Cardiac fibroblast (primary cell): ENCODE data around the gene NKX6-2.

Source experiments
- DNase-seq, 2 donors: peaks; one replicate each; pipeline versions ENCODE4 v3.0.0 to v3.0.0-alpha.2; 2010; ENCODE audit warnings: low read depth in 2 of 2
- H3K4me3 ChIP-seq, 2 donors: replicated peaks in 1 of 2; 1 replicate in 1 of 2; 2 replicates in 1 of 2; pipeline ENCODE4 v1.5.1; 2011; ENCODE audit warnings: low read depth in 2 of 2, low read length in 2 of 2, mild to moderate bottlenecking in 2 of 2, moderate library complexity in 1 of 2
- CTCF ChIP-seq: IDR thresholded peaks from one replicate; pipeline ENCODE4 v1.5.1; 2011; ENCODE audit warnings: low read depth, mild to moderate bottlenecking, low read length, inconsistent platforms

The NKX6-2 gene

DNA sequence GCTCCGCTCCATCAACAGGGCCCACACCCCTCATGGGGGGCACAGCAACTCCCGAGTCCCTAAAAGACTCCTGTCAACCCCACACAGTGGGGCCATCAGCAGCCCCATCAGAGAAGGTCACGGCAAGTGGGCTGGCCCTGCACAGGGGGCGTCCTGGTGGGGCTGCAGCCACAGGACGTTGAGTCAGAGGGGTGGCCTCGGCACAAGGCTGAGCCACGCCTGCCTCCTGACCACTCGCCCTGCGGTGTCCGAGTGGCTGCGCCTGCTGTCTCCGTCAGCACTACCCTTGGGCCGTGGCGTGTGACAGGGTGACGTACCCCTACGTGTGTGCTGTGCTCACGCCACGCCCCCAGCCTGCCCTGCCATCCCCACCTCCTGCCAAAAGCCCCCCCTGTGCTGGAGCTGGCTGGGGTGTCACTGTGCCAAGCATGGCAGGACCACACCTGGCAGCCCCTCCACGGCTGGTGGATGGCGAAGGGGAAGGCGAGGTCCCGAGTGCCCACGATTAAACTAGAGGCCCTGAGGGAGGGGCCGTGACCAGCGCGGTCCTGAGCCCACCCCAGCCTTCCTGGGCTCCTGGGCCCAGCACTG is 26.0 kb upstream of the NKX6-2 start:
- H3K4me3 ChIP-seq: no peak overlapping the region
- DNase-seq: no peak

DNA sequence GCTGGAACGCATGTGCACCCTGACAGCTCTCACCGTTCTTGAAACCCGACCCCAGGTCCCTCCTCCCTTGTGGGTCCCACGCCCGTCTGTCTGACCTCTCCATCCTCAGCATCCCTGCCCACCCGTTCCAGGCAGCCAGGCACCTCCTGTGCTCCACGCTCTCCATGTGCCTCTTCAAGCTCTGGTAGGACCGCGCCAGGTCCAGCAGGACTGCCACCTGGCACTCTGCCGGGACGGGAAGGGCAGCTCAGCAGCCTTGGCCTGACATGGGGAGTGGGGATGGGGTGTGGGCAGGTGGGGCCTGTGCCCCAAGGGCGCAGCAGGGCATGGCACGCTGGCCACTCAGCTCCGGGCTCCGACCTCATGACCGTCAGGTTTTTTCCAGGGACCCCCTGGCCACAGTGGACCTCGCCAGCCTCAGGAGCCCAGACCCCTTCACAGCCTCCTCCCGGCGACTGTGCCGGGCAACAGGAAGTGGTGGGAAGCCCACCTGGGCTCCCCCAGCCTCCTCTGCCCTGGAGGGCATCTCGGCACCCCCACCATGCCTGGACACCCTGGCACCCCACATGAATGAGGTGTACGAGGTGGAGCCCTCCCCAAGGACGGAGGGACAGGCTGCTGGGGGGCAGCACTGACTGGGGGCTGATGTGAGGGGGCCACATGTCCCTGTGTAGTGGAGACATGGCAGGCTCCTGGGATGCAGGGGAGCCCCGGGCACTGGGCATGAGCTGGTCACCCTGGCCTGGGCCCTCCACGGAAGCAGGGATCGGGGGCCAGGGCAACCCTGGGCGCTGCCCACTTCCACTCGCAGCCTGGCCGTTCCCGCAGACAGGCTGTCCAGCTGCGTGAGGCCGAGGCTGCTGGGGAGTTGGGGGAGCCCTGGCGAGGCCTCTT is 25.1 kb upstream of the NKX6-2 start:
- DNase-seq: no peak
- no peak for TF ChIP-seq CTCF
- no peak overlapping the region for H3K4me3 ChIP-seq

More for the DNA sequence above, 26.0 kb upstream of the NKX6-2 start:
- TF ChIP-seq CTCF: no peak

DNA sequence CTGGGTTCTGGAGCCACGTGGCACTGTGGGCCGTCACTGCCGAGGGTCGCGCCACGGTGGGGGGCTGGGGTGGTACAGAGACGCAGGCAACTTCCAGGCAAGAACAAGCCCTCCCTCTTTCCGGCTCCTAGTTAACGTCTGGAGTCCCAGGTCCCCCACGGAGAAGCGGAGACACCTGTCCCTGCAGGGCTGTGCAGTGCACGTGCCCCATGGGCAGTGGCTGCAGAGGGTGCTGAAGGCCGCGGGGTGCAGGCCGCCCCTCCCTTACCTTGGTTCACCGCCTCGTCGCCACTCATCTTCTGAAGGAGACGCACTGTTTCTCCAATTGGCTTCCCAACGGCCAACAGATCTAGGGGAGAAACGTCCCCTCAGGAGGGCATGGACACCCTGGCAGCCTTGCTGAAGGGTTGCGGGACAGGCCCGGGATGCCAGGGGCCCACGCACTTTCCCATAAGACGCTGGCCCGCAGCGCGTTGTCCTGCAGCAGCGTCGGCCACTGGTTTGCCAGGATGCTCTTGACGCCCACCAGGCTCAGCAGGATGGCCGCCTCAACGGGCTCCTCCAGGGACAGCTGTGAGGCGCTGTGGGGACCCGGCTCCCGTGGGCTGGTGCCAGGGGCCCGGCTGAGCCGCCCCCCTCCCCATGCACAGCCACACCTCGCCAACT is 24.3 kb upstream of the NKX6-2 start:
- DNase-seq: no peak
- no peak overlapping the region for H3K4me3 ChIP-seq
- TF ChIP-seq CTCF: no peak

DNA sequence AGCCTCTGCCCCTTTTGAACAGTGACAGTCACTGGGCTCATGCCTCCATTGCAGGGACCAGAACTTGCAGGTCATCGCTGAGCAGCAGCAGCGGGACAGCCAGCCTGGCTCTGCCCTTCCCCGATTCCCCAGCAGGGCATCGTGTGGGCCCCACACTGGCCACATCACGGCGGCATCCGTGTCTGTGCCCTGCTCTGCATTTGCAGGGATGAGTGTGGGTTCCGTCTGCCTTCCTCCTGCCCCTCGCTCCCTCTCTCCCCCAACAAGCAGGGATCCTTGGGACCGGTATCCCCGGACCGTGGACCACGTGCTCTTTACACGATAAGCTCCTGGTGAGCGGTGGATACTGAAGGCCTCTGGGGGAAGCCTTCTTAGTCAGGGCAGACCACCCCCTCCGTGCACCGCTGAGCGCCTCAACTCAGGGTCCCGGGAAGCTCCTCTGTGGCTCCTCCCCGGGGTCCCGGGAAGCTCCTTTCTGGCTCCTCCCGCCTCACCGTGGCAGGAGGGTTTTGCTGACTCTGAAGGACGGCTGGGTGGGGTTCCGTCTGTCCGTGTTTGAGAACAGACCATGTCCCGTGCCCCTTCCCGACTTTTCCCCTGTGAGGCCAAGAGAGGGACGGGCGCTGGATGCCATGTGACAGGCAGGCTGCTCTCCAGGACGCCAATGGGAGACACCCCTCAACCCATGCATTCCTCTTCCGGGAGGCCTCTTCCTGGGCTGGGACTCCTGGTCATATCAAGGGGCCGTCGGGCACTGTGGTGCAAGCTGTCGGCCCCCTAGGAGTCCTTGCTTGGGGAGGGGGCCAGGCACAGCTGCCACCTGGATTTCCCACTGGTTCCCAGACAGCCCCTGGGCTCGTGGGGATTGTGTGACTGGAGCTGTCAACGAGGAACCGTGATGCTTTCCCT is 23.5 kb upstream of the NKX6-2 start:
- no peak overlapping the region for H3K4me3 ChIP-seq
- no peak for TF ChIP-seq CTCF
- no peak for DNase-seq

DNA sequence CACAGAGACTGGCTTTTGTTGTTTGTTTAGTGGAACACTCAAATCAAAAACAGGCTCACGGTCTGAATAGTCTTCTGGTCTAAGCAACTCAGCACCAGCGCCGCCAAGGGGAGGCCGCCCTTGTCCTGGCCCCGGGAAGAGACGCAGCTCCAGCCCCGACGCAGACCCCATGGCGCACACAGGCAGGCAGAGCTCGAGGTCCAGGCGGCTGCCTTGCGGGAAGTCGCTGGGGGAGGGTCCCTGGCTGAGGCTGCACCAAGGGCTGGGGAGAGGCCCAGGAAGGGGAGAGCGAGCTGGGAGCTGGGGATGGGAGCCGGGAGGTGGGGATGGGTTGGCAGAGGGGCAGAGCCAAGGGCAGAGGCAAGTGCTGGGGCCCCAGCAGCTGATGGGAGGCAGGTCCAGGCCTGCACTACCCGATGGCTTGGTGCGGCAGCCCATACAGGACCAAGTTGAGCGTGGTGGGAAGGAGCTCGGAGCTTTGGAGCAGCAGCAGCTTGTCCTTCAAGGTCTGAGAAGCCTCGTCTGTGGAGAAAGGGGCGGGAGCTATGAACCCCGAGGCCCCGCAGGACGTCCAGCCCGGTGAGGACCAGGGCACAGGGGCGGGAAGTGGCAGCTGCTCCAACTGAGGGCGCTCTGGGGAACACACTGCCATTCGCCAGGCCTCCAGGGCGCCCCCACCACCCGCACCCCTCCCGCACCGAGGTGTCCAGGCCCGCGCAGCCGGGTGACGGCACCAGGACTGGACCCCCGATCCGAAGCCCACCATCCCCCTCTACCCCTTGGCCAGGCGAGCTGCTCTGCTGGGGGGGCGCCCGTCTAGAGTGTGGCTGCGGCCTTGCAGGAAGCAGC is 22.7 kb upstream of the NKX6-2 start:
- DNase-seq: no peak
- no peak overlapping the region for H3K4me3 ChIP-seq
- no peak for TF ChIP-seq CTCF
